ENCODE results near the gene KRTAP3-3. TPM values are rescaled to one million over a fixed set of nuclear protein-coding genes. Genes with fewer than 3 reads are reported as not detected.

The KRTAP3-3 gene
- total RNA-seq, 1 experiment from 2014 or later, result not detected

- Histone ChIP-seq H3K9ac (ENCODE audit: extremely low read depth, insufficient read length, low read length) (no peak overlapping the region), H2AFZ (ENCODE audit: low read length) (no peak overlapping the region), H2BK20ac (ENCODE audit: low read depth, low read length, poor library complexity, severe bottlenecking) (no peak overlapping the region), H3K18ac (ENCODE audit: insufficient read length, low read depth, low read length) (no peak overlapping the region), H3K9me3 (ENCODE audit: control insufficient read depth, low read depth, low read length) (no peaks in the 10 kb centered on the region), H3K27me3 (ENCODE audit: insufficient read depth, low read length) (no peaks in the 10 kb centered on the region), H3K23ac (ENCODE audit: insufficient read length, low read depth, low read length) (no peak overlapping the region), H4K8ac (replicated peaks; ENCODE audit: insufficient read length, low read depth, low read length) (no peak overlapping the region), H3K27ac (ENCODE audit: insufficient read length, low read depth, low read length) (no peak overlapping the region), H2AK5ac (ENCODE audit: insufficient read length, low read length) (no peak overlapping the region), H2BK12ac (ENCODE audit: insufficient read length, low read depth, low read length) (no peak overlapping the region), H3K14ac (ENCODE audit: insufficient read depth, low read length) (no peak overlapping the region), H3K4me2 (ENCODE audit: insufficient read depth, insufficient read length, low read length) (no peak overlapping the region), H2BK5ac (ENCODE audit: insufficient read length, low read length) (no peak overlapping the region), H4K91ac (ENCODE audit: insufficient read length, low read depth, low read length) (no peak overlapping the region), H4K20me1 (ENCODE audit: control insufficient read depth, insufficient read depth, insufficient read length) (no peaks in the 10 kb centered on the region), H3T11ph (ENCODE audit: low read length) (no peak overlapping the region), H4K5ac (ENCODE audit: insufficient read length, low read depth, low read length) (no peak overlapping the region), H3K4me1 (ENCODE audit: insufficient read depth, low read length) (no peaks in the 10 kb centered on the region; the same call in 1 of the 2 replicates), H3K4ac (ENCODE audit: low read depth, low read length) (no peak overlapping the region), H2BK120ac (ENCODE audit: low read depth, low read length, poor library complexity, severe bottlenecking) (no peak overlapping the region), H3K56ac (ENCODE audit: insufficient read length, low read depth, low read length) (no peak overlapping the region), H2BK15ac (ENCODE audit: low read depth, low read length) (no peak overlapping the region), H3K23me2 (ENCODE audit: insufficient read length, low read depth, low read length, poor library complexity, severe bottlenecking) (no peaks in the 10 kb centered on the region), H3K79me2 (ENCODE audit: insufficient read depth, low read length) (no peaks in the 10 kb centered on the region), H3K79me1 (ENCODE audit: insufficient read depth, low read depth, low read length, poor library complexity, severe bottlenecking) (no peaks in the 10 kb centered on the region)
- Mint-ChIP-seq H3K9me3 (no peaks in the 10 kb centered on the region), H3K4me3 (no peak overlapping the region), H3K27ac (no peak overlapping the region), H3K36me3 (ENCODE audit: insufficient read depth in 1 of 3, low read depth in 3 of 3) (no peaks in the 10 kb centered on the region), H3K27me3 (ENCODE audit: low read depth) (no peaks in the 10 kb centered on the region), H3K4me1 (peaks cover 17 to 19% of the 10 kb centered on the region in 2 experiments)
- no peak for TF ChIP-seq CTCF (conservative IDR thresholded peaks at IDR 0.05)
- no CpG with 5 or more reads among the region's 3 CpGs for WGBS (ENCODE audit: extremely low coverage, insufficient read length, low lambda C conversion rate)
- DNase-seq, result no peak
These were observed 19.2 kb upstream of the KRTAP3-3 start for GRCh38 chr17:41013181-41013580.

Measured in H9 (cell line).